Stomach (tissue), 9 donors: Measurements from ENCODE around the gene TCF12. TPM values are rescaled to one million over a fixed set of nuclear protein-coding genes. Genes with fewer than 3 reads are reported as not detected.
A peak's percentile ranks its signal among the peaks of the same experiment; 100 is the strongest.

Experiments used
- DNase-seq, 2 donors: peaks; one replicate each; pipeline versions ENCODE4 v3.0.0 to v3.0.0-alpha.2; 2013 to 2019
- H3K27ac ChIP-seq, 5 donors: fragments of 200-600 bp in 4 of 5; sonication (generic) in 4 of 5; one replicate each; pipeline ENCODE4 v1.5.1; 2013 to 2019; ENCODE audit warnings: mild to moderate bottlenecking in 1 of 5, moderate library complexity in 1 of 5
- H3K27me3 ChIP-seq, 3 donors: fragments of 200-600 bp; sonication (generic); one replicate each; pipeline ENCODE4 v1.5.1; 2017 to 2019; ENCODE audit warnings: mixed run types in 1 of 3
- H3K36me3 ChIP-seq, 4 donors: fragments of 200-600 bp; sonication (generic); 1 replicate in 3 of 4; 2 replicates in 1 of 4; pipeline ENCODE4 v1.5.1; 2016 to 2019
- H3K4me1 ChIP-seq, 4 donors: fragments of 200-600 bp; sonication (generic); one replicate each; pipeline ENCODE4 v1.5.1; 2016 to 2019
- H3K4me3 ChIP-seq, 4 donors: fragments of 200-600 bp; sonication (generic) in 3 of 4; one replicate each; pipeline ENCODE4 v1.5.1; 2016 to 2019; ENCODE audit warnings: mild to moderate bottlenecking in 1 of 4
- H3K9me3 ChIP-seq, 4 donors: fragments of 200-600 bp; sonication (generic); one replicate each; pipeline ENCODE4 v1.5.1; 2016 to 2019
- CTCF ChIP-seq, 7 experiments: fragments of 450-650 bp in 4 of 7; fragments of 200-600 bp in 3 of 7; sonication (generic) in 3 of 7; IDR thresholded peaks; one replicate each; pipeline ENCODE4 v1.5.1; 2016 to 2019; ENCODE audit warnings: antibody characterized with exemption in 7 of 7, control low read depth in 2 of 7, mild to moderate bottlenecking in 1 of 7
- EP300 ChIP-seq: sonication (generic); formaldehyde crosslinking; IDR thresholded peaks from one replicate; pipeline ENCODE4 v1.6.1; 2017; ENCODE audit warnings: antibody characterized with exemption
- POLR2A ChIP-seq, 4 donors: fragments of 450-650 bp; IDR thresholded peaks; one replicate each; pipeline ENCODE4 v1.6.1; 2016; ENCODE audit warnings: antibody characterized with exemption in 4 of 4, control low read depth in 2 of 4, mild to moderate bottlenecking in 1 of 4, moderate library complexity in 1 of 4
- POLR2AphosphoS5 ChIP-seq, 3 donors: sonication (generic); formaldehyde crosslinking; IDR thresholded peaks; one replicate each; pipeline ENCODE4 v1.6.1; 2016; ENCODE audit warnings: antibody characterized with exemption in 3 of 3
- WGBS, 5 donors: extraction: QIAGEN DNeasy Blood & Tissue Kit in 3 of 5; methylation state at CpG; one replicate each; pipeline versions ENCODE4 v1.1.5 to v1.1.7; 2013 to 2018; 5-methylcytosine and 5-hydroxymethylcytosine counted together
- intact Hi-C: fragments of 100-400 bp; cut with DNase I; formaldehyde crosslinking; loops from one replicate; pipeline ENCODE4 v1.15.1; 2023; ENCODE audit warnings: low total_unique reads
- polyA plus RNA-seq, 3 donors: library from polyadenylated mRNA; stranded (reverse); fragments of 200-250 nt; gene quantifications; one replicate each; pipeline ENCODE4 v1.2.3, GENCODE V29; 2013
- total RNA-seq, 5 donors: library from RNA; depleted of rRNA; stranded (reverse); fragments of >200 nt; gene quantifications; one replicate each; pipeline versions ENCODE4 v1.1.0 to v1.2.3, GENCODE V29; 2014 to 2016
- donor health status: healthy with polysubstance abuse.
- donor health status: Bipolar disorder and iron deficiency.
- donor health status: healthy.

TCF12 gene
- total and polyA plus RNA-seq, 8 donors: 11.2 to 462 (median 130) TPM

- no peak for DNase-seq
- Histone ChIP-seq H3K36me3 (peaks cover 4 to 21% (median 20%) of the 10 kb centered on the region in 4 donors), H3K4me3 (no peak overlapping the region), H3K9me3 (no peaks in the 10 kb centered on the region), H3K27ac (no peak overlapping the region), H3K4me1 (peaks cover 3 to 26% (median 14%) of the 10 kb centered on the region in 4 donors), H3K27me3 (no peaks in the 10 kb centered on the region)
- intact Hi-C loops: no loop called here
- TF ChIP-seq CTCF (IDR thresholded peaks at IDR 0.05) (no peak), POLR2A (IDR thresholded peaks at IDR 0.05) (no peak), EP300 (no peak), POLR2AphosphoS5 (IDR thresholded peaks at IDR 0.05) (no peak)
- WGBS, 5 donors: 69 to 79% (median 72%) methylated on average over 2 of the region's 2 CpGs
Observed at GRCh38 chr15:57198131-57198530, 279.7 kb downstream of the TCF12 start.

- Histone ChIP-seq H3K4me1 (peaks cover 3 to 26% (median 14%) of the 10 kb centered on the region in 4 donors), H3K36me3 (peaks cover 0 to 16% (median 13%) of the 10 kb centered on the region in 4 donors), H3K4me3 (no peak overlapping the region), H3K27me3 (no peaks in the 10 kb centered on the region), H3K27ac (peak overlapping the region in 2 of 5 donors; percentile 18 to 27), H3K9me3 (no peaks in the 10 kb centered on the region)
- 20 to 37% (median 24%) methylated on average over 8 of the region's 8 CpGs for WGBS, 5 donors
- no peak for TF ChIP-seq EP300
- no peak for TF ChIP-seq POLR2A (IDR thresholded peaks at IDR 0.05)
- DNase-seq: peak in 1 of 2 donors; percentile 44
- intact Hi-C loops: no loop called here
Observed at GRCh38 chr15:57198654-57199291, 280.3 kb downstream of the TCF12 start.

GRCh38 chr15:57201578-57201977 is 283.1 kb downstream of the TCF12 start:
- Histone ChIP-seq H3K27ac (no peak overlapping the region), H3K36me3 (no peaks in the 10 kb centered on the region), H3K4me3 (no peak overlapping the region), H3K9me3 (no peaks in the 10 kb centered on the region), H3K27me3 (no peaks in the 10 kb centered on the region), H3K4me1 (peaks cover 3 to 39% (median 22%) of the 10 kb centered on the region in 4 donors)
- 47 to 63% (median 57%) methylated on average over 2 of the region's 2 CpGs for WGBS, 5 donors
- TF ChIP-seq CTCF (IDR thresholded peaks at IDR 0.05) (no peak), EP300 (no peak), POLR2A (IDR thresholded peaks at IDR 0.05) (no peak), POLR2AphosphoS5 (IDR thresholded peaks at IDR 0.05) (no peak)
- DNase-seq: no peak
- intact Hi-C loops: loop anchor here (10.0 kb wide), 1 partner anchor 57 kb away; no protein-coding TSS in a partner anchor

GRCh38 chr15:57203906-57204305 is 285.5 kb downstream of the TCF12 start:
- TF ChIP-seq EP300: no peak
- no peak for TF ChIP-seq POLR2A (IDR thresholded peaks at IDR 0.05)
- no peak for TF ChIP-seq POLR2AphosphoS5 (IDR thresholded peaks at IDR 0.05)
- TF ChIP-seq CTCF (IDR thresholded peaks at IDR 0.05): no peak
- no peaks in the 10 kb centered on the region for H3K27me3 ChIP-seq
- intact Hi-C loops: loop anchor here (10.0 kb wide), 1 partner anchor 59 kb away; no protein-coding TSS in a partner anchor
- peaks cover 1 to 29% (median 14%) of the 10 kb centered on the region in 4 donors for H3K4me1 ChIP-seq
- H3K36me3 ChIP-seq: no peaks in the 10 kb centered on the region
- no peak overlapping the region for H3K4me3 ChIP-seq
- H3K27ac ChIP-seq: no peak overlapping the region
- no peaks in the 10 kb centered on the region for H3K9me3 ChIP-seq
- WGBS, 5 donors: 82 to 100% (median 94%) methylated on average over 2 of the region's 2 CpGs
- no peak for DNase-seq
